Measurements from ENCODE around the gene SLC7A14.

Gene SLC7A14

DNA sequence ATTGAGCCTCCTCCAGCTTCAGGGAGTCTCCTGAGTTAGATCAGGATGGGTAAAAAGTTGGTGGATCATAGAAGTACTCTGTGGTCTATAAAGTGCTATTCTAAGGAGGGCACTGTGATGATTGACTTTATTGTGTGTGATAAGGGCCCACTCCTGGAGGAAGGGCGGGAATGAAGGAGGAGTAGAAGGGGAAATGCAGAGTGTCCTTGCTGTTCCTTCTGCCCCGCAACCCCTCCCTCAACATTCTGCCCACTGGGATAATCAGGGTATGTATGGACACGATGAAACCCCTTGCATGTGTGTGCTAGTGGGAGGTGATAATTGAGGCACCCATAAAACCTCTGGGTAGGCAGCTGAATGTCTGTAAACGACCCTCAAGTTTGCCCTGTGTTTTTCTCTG is 101.0 kb downstream of the SLC7A14 start:
- DNase-seq (ENCODE audit: extremely low read depth, low read depth) = no peak
- no peak overlapping the region for H3K4me3 ChIP-seq (replicated peaks; ENCODE audit: low read depth, low read length)
- TF ChIP-seq, protein P1, sequence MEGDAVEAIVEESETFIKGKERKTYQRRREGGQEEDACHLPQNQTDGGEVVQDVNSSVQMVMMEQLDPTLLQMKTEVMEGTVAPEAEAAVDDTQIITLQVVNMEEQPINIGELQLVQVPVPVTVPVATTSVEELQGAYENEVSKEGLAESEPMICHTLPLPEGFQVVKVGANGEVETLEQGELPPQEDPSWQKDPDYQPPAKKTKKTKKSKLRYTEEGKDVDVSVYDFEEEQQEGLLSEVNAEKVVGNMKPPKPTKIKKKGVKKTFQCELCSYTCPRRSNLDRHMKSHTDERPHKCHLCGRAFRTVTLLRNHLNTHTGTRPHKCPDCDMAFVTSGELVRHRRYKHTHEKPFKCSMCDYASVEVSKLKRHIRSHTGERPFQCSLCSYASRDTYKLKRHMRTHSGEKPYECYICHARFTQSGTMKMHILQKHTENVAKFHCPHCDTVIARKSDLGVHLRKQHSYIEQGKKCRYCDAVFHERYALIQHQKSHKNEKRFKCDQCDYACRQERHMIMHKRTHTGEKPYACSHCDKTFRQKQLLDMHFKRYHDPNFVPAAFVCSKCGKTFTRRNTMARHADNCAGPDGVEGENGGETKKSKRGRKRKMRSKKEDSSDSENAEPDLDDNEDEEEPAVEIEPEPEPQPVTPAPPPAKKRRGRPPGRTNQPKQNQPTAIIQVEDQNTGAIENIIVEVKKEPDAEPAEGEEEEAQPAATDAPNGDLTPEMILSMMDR (IDR thresholded peaks at IDR 0.05; ENCODE audit: low read depth, low read length, missing control alignments) = no peak

DNA sequence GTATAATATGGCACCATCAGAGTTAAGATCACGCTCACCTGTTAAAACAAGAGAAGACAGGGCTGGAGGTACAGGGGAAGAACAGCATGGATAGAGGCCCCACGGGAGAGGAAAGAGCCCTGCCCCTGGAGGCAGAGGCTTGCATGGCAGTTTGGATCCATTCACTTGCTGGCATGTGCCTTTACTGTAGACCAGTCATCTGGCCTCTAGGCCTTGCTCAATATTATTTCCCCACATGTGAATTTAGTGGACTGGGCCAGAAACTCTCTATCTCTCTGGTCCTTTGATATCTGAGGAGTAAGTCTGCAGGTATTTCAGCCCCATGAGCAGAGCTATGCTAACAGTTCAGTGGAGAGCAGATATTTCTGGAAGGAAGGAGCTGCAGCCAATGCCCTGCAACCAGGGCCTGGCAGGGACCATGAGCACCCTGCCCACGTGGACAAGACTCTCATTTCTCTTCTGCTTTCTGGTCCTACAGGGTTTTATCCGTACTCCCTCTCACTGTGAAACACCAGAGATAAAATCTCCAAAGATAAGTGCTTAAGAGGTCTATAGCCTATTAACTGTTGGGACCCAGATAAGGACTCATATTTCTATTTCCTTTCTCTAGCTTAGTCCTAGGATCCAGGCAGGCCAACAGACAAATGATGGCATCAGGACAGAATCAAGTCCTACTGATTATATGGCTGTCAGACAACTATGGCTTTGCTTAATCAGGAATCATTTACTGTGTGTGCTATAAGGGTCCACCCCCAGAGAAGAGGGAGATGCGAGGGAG is 102.2 kb downstream of the SLC7A14 start:
- TF ChIP-seq, protein P1 (IDR thresholded peaks at IDR 0.05; ENCODE audit: low read depth, low read length, missing control alignments) = peak; percentile 28
- no peak overlapping the region for H3K4me3 ChIP-seq (replicated peaks; ENCODE audit: low read depth, low read length)
- DNase-seq (ENCODE audit: extremely low read depth, low read depth) = no peak

DNA sequence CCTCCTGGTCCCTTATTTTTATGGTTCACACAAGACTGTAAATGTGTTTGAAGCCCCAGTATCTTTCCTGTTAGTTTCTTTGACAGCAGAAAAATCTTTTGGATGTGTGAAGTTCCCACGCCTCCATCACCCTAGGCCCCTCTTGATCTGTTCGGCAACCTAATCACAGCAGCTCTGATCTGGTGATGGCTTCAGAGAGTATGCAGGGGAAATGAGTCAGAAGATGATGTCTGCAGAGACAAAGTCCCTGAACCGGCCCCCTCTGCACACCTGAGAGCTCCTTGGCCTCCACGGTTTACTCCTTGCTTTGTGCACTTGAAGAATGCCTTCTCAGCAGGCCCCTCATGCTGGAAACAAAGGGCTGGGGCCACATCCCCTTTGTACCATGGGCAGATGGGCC is 103.7 kb downstream of the SLC7A14 start:
- TF ChIP-seq, protein P1 (IDR thresholded peaks at IDR 0.05; ENCODE audit: low read depth, low read length, missing control alignments) = no peak
- DNase-seq (ENCODE audit: extremely low read depth, low read depth) = no peak
- H3K4me3 ChIP-seq (replicated peaks; ENCODE audit: low read depth, low read length) = no peak overlapping the region

DNA sequence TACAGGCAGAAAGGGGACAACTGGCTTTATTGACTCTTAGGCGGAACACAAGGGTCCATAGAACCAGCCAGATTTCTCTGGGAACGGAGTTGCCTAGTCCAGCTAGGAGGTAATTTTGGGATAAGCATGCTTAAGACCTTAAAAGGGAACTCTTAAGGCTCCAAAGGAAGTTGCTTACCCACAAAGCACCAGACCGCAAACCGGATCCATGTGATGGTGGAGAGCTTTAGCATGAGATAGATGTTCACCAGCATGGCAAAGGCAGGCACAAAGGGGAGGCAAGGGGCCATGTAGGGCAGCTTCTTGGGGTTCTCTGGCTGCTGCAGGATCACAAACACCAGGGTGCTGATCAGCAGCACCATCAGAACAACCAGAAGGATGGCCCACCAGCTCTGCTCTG is 105.8 kb downstream of the SLC7A14 start:
- no peak for DNase-seq (ENCODE audit: extremely low read depth, low read depth)
- H3K4me3 ChIP-seq (replicated peaks; ENCODE audit: low read depth, low read length) = no peak overlapping the region
- TF ChIP-seq, protein P1 (IDR thresholded peaks at IDR 0.05; ENCODE audit: low read depth, low read length, missing control alignments) = no peak

GRCh38 chr3:170477395-170477794 is 108.5 kb downstream of the SLC7A14 start:
- no peak overlapping the region for H3K4me3 ChIP-seq (replicated peaks; ENCODE audit: low read depth, low read length)
- no peak for DNase-seq (ENCODE audit: extremely low read depth, low read depth)
- TF ChIP-seq, protein P1 (IDR thresholded peaks at IDR 0.05; ENCODE audit: low read depth, low read length, missing control alignments) = no peak

GRCh38 chr3:170476291-170476690 is 109.6 kb downstream of the SLC7A14 start:
- TF ChIP-seq, protein P1 (IDR thresholded peaks at IDR 0.05; ENCODE audit: low read depth, low read length, missing control alignments) = no peak
- no peak overlapping the region for H3K4me3 ChIP-seq (replicated peaks; ENCODE audit: low read depth, low read length)
- DNase-seq (ENCODE audit: extremely low read depth, low read depth) = no peak
